HG03135 (cell line): Measurements from ENCODE around the gene RPL41.

Source experiments
- ATAC-seq: cut with Tn5 transposase; IDR thresholded peaks from one replicate; pipeline ENCODE4 v1.9.1; 2021; ENCODE audit warnings: mild to moderate bottlenecking, moderate library complexity; ENCODE audit not compliant: unreplicated experiment

The RPL41 gene

DNA sequence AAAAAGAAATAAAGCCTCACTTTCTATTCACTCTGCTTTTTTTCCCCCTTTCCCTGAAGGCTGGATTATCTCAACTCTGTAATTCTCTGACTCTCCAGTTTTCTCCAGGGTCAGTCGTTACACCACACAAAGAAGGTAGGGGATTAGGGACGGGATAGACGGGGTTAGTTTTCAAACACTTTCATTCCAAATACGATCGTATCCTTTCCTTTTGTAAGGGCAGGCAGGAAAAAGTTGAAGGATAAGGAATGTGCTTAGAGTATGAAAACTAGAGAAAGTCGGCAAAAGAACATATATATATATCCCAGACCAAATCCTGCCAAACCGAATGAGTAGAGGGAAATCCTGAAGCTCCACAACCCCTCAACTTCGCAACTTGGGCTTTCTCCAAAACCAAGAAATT lies 11.1 kb downstream of the RPL41 start:
- no peak for ATAC-seq

DNA sequence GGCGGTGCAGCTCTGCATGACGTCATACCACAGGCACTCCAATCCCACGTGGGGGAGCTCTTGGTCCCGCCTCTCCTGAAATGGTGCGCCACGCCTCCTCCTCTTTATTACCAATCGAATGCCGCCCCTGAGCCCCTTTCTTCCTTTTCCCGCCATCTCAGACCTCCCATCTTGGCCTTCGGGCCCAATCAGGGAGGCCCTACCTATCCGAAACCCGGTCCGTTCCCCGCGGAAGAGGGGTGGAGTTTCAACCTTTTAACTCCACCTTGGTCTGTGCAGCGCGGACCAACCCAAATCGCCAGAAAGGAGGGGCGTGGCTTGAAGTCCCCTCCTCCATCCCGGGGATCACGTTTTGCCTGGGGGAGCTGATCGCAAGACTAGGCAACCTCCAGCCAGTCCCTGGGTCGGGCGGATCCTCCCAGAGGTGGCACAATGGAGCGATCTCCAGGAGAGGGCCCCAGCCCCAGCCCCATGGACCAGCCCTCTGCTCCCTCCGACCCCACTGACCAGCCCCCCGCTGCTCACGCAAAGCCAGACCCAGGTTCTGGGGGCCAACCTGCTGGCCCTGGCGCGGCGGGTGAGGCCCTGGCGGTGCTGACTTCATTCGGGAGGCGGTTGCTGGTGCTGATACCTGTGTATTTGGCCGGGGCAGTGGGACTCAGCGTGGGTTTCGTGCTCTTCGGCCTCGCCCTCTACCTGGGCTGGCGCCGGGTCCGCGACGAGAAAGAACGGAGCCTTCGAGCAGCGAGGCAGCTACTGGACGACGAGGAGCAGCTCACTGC lies 11.6 kb downstream of the RPL41 start, which contains the start of gene ESYT1:
ESYT1 (plus strand) TSS at position 380 of the 782 bp plus-strand sequence; CDS start at position 433, 53 bp downstream.
- ATAC-seq: peak; percentile 86

DNA sequence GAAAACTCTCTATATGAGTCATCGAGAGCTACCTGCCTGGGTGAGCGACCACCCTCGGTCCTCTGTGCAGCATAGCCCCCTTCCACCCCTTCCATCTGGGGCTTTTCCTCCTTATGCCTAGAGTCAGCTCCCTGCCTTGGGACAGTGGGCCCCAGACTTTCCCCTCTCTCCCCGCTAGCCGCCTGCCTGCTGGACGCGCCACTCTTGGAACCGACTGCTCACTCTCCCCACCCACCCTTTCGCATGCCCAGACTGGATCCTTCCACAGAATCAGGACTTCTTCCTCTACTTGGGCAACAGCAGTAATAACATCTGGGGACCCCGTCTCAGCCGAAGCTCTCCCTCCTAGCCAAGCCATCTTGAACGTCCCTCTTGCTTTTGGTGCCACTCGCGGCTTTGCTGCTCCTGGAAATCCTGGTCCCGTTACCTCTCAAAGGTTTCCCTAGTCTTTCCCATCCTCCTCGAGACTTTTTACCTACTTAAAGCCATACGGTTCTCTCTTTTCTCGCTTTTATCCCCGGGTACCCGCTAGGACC lies 12.3 kb downstream of the RPL41 start:
- no peak for ATAC-seq

DNA sequence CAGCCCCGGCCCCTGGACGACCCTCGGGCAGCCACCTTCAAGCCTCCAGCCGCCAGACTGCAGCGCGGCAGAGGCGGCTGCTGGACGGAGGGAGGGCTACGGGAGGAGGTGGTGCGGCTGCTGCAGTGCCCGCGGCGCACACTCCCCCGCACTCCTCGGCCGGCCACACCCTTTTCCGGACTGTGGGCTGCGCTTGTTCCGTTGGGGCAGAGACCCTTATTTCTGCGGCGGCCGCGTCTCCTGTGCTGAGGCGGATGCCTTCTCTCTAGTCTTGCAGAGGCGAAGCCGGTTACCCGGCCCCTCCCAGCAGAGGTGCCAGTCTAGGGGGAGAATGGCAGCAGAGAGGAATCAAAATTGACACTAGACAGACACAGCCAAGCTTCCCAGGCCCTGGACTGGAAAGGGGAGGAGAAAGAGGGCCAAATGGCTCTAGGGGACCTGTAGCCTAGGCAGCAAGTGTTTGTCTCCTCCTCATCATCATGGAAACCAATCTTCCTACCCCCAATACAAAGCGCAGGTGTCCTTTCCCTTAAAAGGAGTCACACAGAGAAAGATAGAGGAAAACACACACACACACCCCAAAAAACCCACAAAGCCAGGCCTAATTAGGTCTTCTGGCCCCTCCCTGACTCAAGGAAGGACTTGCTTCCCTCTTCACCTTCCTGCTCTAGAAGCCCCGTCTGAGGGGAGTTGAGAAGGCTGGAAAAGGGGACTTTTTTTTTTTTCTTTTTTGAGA lies 12.9 kb downstream of the RPL41 start:
- ATAC-seq: no peak

DNA sequence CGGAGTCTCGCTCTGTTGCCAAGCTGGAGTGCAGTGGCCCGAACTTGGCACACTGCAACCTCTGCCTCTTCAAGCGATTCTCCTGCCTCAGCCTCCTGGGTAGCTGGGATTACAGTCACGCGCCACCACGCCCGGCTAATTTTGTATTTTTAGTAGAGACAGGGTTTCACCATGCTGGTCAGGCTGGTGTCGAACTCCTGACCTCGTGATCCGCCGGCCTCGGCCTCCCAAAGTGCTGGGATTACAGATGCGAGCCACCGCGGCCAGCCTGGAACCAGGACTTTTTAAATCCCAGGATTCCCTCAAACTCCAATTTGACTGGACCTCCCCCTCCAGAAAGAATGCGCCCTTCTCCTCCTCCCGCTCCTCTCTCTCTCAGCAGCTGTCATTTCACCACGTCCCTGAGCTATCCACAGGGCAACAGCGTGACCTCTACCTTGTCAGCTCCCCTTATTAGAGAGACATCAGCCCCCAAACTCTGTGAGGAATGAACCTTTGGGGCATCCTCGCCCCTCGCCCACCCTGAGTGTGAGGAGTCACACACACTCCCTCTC lies 13.6 kb downstream of the RPL41 start:
- ATAC-seq: no peak

DNA sequence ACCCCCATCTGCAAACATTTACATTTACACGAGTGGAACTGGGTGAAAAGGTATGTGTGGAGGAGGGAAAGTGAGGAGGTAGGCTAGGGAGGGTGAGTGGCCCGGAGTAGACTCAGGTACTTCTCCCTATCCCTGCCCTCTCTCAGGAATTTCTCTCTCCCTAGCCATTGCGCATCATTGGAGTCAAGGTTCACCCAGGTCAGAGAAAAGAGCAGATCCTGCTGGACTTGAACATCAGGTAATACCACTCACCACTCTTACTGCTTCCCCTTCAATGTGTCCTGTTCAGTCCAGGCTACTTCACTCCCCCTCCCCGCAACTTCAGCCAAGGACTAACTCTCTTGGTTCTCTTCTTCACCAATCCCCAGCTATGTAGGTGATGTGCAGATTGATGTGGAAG lies 14.4 kb downstream of the RPL41 start:
- no peak for ATAC-seq

DNA sequence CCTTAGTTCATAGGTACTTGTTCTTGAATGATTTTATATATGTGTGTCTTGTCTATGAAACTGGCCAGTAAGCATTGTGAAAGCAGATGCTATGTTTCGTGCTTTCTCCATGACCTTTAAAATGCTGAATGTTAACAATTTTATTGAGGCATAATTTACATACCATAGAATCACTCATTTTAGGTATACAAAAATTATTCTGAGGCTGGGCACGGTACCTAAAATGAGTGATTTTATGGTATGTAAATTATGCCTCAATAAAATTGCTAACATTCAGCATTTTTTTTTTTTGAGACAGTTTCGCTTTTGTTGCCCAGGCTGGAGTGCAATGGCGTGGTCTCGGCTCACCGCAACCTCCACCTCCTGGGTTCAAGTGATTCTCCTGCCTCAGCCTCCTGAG lies 18.5 kb downstream of the RPL41 start:
- ATAC-seq: no peak

DNA sequence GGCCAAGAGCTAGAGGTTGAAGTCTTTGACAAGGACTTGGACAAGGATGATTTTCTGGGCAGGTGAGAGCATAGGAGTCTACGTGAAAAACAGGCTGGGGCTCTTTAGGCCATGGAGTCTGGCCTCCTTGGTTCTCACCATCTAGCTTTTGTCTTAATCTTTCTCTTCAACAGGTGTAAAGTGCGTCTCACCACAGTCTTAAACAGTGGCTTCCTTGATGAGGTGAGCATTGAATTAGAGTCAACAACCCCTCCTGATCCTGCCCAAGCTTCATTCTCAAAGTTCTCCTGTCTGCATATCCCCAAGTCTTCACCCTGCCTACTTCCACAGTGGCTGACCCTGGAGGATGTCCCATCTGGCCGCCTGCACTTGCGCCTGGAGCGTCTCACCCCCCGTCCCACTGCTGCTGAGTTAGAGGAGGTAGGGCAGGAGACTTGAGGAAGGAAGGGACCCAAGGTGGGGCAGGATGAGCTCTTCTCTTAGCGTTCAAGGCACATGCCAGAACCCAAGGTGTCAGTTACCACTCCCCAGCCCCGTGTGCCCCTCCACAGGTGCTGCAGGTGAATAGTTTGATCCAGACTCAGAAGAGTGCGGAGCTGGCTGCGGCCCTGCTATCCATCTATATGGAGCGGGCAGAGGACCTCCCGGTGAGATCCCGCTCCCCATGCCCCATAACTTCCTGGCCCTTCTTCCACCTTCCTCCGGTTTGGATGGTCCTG lies 21.6 kb downstream of the RPL41 start:
- no peak for ATAC-seq

DNA sequence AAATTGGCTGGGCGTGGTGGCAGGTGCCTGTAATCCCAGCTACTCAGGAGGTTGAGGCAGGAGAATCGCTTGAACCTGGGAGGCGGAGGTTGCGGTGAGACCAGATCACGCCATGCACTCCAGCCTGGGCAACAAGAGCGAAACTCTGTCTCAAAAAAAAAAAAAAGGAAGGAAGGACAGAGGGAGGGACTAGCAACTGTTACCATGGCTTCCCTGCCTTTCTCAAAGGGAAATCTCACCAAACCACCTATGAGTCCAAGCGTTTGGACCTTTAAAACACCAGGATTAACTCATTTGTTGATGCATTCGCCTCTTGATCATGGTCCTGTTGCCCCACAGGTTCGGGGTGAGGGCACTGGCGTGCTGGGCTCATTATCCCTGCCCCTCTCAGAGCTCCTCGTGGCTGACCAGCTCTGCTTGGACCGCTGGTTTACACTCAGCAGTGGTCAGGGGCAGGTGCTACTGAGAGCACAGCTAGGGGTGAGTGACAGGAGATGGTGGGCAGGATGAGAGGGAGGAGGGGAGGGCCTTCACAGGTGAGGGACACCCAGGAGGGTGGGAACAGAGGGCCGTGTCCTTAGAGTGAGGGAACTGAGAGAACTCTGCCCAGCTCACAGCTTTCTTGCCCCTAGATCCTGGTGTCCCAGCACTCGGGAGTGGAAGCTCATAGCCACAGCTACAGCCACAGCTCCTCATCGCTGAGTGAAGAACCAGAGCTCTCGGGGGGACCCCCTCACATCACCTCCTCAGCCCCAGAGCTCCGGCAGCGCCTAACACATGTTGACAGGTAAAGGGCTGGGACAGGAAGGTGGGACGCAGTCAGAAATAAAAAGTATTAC lies 25.7 kb downstream of the RPL41 start:
- no peak for ATAC-seq

DNA sequence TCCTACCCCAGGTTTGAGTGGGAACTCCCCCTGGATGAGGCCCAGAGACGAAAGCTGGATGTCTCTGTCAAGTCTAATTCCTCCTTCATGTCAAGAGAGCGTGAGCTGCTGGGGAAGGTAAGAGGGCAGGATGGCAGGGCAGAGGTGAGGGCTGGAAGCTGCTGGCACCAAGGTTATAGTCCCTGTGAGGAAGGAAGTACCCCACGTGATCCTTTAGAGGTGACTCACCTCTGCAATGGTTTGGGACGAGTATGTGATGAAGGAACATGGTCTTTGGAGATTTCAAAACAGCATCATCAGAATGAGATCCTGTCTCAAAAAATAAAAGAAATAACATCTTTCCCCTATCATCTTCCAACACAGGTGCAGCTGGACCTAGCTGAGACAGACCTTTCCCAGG lies 26.8 kb downstream of the RPL41 start:
- ATAC-seq: no peak

DNA sequence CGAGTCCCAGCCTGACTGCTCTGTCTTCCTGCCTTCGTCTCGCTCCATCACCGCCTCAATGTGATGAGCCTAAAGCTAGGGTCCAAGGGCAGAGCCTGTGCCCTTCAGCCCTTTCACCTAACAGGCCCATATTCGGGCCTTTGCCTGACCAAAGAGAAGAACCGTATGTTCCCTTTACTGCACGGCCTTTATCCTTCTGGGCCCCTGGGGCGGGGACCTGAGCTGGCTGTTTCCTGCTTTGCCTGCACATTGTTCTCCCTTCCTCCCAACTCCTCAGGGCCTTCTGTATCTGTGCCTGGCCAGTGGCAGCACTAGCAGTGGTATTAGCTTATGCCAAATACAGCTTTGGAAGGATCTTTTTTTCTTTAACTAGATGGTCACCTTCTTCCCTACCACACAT lies 27.4 kb downstream of the RPL41 start:
- no peak for ATAC-seq

DNA sequence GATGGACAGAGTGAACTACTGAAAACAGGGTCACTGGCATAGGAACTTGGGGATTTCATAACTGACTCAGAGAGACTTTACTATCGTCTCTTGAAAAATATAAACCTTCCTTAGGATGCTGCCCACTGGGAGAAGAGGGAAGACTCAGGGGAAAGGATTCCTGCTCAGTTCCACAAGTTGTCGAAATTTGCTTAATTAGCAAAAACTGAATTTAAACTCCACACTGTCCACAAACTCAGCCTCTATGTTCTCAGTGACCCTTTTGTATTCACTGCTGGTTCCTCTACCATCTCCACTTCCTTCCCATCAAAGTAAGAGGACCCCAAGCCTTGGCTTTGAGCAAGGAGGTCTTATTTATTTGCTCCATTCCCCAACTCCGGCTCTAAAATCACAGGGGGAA lies 28.8 kb downstream of the RPL41 start:
- no peak for ATAC-seq

DNA sequence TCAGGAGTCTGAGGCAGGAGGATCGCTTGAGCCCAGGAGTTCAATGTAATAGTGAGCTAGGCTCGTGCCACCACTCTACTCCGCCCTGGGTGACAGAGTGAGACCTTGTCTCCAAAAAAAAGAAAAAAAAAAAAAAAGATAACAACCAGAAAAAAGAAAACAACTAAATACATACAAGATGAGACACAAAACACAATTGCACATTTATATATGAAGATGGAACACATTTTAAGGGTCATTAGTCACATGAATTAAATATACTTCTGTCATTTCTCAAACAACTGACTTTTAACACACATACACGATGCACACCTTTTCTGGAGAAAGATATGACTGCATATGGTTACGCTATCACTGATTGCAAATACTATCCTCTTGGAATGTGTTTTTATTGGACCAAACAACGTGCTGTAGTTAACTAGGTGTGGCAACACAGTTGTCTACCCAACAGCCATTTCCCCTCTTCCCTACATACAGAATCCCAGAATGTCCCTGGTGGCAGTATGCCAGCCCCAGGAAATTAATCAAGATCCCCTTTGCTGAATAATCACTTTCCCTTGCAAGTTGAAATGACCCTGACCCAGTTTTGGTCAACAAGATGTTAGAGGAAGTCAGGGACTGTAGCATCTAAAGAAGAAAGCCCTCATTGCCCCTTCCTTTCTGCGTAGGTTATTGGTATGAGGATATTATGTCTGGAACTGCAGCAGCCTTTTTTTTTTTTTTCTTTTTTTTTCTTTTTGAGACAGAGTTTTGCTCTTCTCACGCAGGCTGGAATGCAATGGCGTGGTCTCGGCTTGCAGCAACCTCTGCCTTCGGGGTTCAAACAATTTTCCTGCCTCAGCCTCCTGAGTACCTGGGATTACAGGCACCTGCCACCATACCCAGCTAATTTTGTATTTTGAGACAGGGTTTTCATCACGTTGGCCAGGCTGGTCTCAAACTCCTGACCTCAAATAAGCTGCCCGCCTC lies 30.3 kb downstream of the RPL41 start:
- no peak for ATAC-seq

DNA sequence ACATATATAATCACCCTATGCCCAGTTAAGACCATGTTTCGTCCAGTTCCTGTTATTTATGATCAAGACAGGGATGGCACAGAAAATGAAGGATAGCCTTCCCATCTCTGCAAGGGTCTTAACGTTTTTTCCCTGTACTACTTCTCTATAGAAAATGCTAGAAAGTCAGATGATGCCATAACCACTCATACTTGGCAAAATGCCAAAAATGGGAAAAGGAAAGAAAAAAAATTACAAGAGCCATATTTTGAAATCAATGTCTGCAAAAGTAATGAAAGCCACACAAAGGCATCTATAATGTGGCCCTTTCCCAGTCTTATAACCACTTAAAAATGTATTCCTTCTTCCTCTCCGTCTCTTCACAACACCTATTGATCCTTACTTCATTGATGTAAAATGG lies 34.1 kb downstream of the RPL41 start:
- no peak for ATAC-seq

DNA sequence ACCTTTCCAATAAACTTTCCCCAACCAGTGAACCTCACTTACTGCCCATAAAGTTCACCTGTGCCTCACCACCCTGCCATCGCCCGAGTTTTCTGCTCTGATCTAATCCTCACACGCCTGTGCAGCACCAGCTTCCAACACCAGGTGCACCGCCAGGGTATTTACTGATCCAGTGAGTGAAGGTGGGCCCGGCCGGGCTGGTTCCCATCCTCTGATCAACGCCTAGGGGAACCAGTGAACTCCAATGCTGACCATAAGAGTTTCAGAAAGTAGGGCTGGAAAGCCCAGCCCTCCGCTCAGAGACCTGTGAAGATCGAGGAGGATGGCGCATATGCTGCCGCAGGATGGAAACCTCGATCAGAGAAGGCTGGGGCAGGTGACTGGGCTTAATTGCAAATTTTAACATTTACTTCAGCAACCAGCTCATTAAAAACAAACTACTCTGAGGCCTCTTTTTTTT lies 35.3 kb downstream of the RPL41 start:
- peak; percentile 44 for ATAC-seq

DNA sequence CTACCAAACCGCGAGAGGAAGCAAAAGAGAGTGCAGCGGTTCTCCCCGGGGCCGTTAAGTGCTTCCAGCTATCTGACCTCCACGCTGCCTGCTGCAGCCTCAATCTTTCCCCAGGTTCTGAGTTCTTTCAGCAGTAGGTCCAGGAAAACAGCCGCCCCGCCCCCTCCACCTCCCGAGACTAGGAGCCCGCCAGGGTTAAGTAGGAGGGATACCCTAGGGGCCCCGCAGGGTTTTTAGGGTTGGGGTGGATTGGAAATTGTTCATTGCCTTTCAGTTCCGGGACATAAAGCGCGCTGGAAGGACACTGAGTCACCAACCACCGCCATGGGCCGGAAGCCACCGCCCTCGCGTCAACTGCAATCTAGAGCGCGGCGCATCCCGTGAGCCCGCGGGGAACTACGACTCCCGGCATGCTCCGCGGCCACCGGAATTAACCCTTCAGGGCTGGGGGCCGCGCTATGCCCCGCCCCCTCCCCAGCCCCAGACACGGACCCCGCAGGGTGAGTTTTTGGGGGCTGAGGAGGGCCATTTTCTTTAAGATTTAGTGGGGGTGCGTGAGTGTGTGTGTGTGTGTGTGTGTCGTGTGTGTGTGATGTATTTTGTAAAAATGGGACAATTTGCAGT lies 35.8 kb downstream of the RPL41 start, which contains the start of gene MYL6B:
MYL6B (plus strand) TSS at position 456 of the 624 bp plus-strand sequence. CDS start 1,332 bp downstream, outside the sequence.
- peak; percentile 78 for ATAC-seq

DNA sequence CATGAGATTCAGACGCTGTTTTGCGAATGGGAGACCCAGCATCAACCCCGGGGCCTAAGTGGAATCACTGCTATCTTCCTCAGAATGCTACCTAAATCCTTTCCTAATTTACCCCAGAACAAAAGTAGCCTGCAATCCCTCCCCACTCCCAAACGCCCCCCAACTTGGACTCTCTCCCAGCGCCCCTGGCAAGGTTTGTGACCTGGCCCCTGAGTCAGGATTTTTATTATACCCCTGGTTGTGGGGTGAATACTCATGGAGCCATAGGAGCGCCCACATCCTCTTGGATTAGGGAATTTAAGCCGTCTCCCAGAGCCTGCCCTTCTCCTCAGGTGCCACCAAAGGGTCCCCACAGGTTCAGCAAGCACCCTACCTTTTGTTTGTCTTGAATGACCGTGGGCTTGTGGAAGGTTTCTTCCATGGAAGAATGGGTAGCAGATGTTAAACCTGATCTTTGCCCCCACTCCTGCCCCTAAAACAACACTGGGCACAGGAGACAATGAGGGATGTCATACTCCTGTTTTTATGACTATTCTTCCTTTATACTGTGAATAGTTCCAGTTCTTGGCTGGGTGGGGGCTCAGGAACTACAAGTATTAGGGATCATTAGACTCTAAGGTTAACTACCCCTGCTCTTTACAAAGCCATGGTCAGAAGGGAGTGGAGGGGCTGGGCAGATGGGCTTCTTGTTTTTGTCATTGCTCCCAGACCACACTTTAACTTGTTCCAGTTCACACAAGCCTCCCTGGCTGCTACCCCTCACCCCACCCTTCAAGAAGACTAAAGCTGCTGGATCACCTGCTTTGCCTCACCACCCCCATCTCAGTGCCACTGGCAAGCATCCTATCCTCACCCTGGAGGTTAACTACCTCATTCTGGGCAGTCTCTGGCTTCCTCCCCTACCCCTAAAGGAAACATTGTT lies 36.6 kb downstream of the RPL41 start:
- ATAC-seq: no peak
